Thyroid gland (tissue), 4 donors: ENCODE measurements around the gene DNPH1. TPM values are rescaled to one million over a fixed set of nuclear protein-coding genes. Genes with fewer than 3 reads are reported as not detected.

ENCODE experiments used
- DNase-seq, 2 donors: peaks; one replicate each; pipeline ENCODE4 v3.0.0-alpha.2; 2019
- H3K27ac ChIP-seq, 3 donors: fragments of 200-600 bp; sonication (generic); 1 replicate in 2 of 3; 2 replicates in 1 of 3; pipeline ENCODE4 v1.5.1; 2016 to 2019; ENCODE audit warnings: mild to moderate bottlenecking in 1 of 3, moderate library complexity in 1 of 3
- H3K27me3 ChIP-seq: fragments of 200-600 bp; sonication (generic); one replicate; pipeline ENCODE4 v1.5.1; 2019
- H3K36me3 ChIP-seq, 2 donors: fragments of 200-600 bp; sonication (generic); one replicate each; pipeline ENCODE4 v1.5.1; 2016 to 2019
- H3K4me1 ChIP-seq, 2 donors: fragments of 200-600 bp; sonication (generic); one replicate each; pipeline ENCODE4 v1.5.1; 2017 to 2019
- H3K4me3 ChIP-seq, 3 donors: fragments of 200-600 bp; sonication (generic); replicated peaks in 1 of 3; 1 replicate in 2 of 3; 2 replicates in 1 of 3; pipeline ENCODE4 v1.5.1; 2016; ENCODE audit warnings: mild to moderate bottlenecking in 1 of 3
- H3K9me3 ChIP-seq: fragments of 200-600 bp; sonication (generic); one replicate; pipeline ENCODE4 v1.5.1; 2017
- CTCF ChIP-seq, 6 experiments: fragments of 200-600 bp in 3 of 6; fragments of 450-650 bp in 3 of 6; sonication (generic) in 3 of 6; IDR thresholded peaks; one replicate each; pipeline ENCODE4 v1.5.1; 2016 to 2019; ENCODE audit warnings: antibody characterized with exemption in 6 of 6, mild to moderate bottlenecking in 2 of 6, inconsistent platforms in 1 of 6, moderate library complexity in 1 of 6
- POLR2A ChIP-seq, 2 donors: fragments of 450-650 bp; IDR thresholded peaks; one replicate each; pipeline ENCODE4 v1.6.1; 2017; ENCODE audit warnings: antibody characterized with exemption in 2 of 2, mild to moderate bottlenecking in 2 of 2, moderate library complexity in 1 of 2
- WGBS, 2 donors: methylation state at CpG; one replicate each; pipeline ENCODE4 v1.1.5; 2017; 5-methylcytosine and 5-hydroxymethylcytosine counted together
- intact Hi-C: fragments of 100-400 bp; cut with DNase I; formaldehyde crosslinking; loops from one replicate; pipeline ENCODE4 v1.15.1; 2023
- total RNA-seq, 4 donors: library from RNA; depleted of rRNA; stranded (reverse); fragments of >200 nt; gene quantifications; one replicate each; pipeline ENCODE4 v1.2.3, GENCODE V29; 2016

Gene DNPH1
- total RNA-seq, 4 donors from 2014 or later = 33.1 to 122 (median 84.1) TPM

GRCh38 chr6:43243664-43244321 lies 14.5 kb upstream of the DNPH1 start:
- WGBS, 2 donors = 27 to 36% methylated on average over 22 to 24 of the region's 37 CpGs
- no peaks in the 10 kb centered on the region for H3K36me3 ChIP-seq

GRCh38 chr6:43242908-43243663 lies 13.8 kb upstream of the DNPH1 start, which contains the start of gene TTBK1:
Gene TTBK1 (plus strand): TSS chr6:43243481. CDS start chr6:43246661, 3,180 bp downstream.
- intact Hi-C loops = no loop called here
- H3K9me3 ChIP-seq = no peaks in the 10 kb centered on the region
- peaks cover 0 to 12% of the 10 kb centered on the region in 2 donors for H3K4me1 ChIP-seq
- no peak within 1 kb of the TSS for H3K27ac ChIP-seq
- DNase-seq = no peak
- no peak within 1 kb of the TSS for H3K4me3 ChIP-seq
- H3K27me3 ChIP-seq = peaks cover 8% of the 10 kb centered on the region
- TF ChIP-seq POLR2A (IDR thresholded peaks at IDR 0.05) (no peak), CTCF (IDR thresholded peaks at IDR 0.05) (no peak)
- H3K36me3 ChIP-seq = no peaks in the 10 kb centered on the region
- WGBS, 2 donors = 17 to 18% methylated on average over 17 to 21 of the region's 47 CpGs

More at GRCh38 chr6:43243664-43244321, 14.5 kb upstream of the DNPH1 start:
- intact Hi-C loops = no loop called here
- no peak overlapping the region for H3K27ac ChIP-seq
- no peak for DNase-seq
- H3K4me3 ChIP-seq = no peak overlapping the region
- no peaks in the 10 kb centered on the region for H3K9me3 ChIP-seq
- peaks cover 8% of the 10 kb centered on the region for H3K27me3 ChIP-seq
- TF ChIP-seq CTCF (IDR thresholded peaks at IDR 0.05) (no peak), POLR2A (IDR thresholded peaks at IDR 0.05) (no peak)
- H3K4me1 ChIP-seq = peaks cover 0 to 12% of the 10 kb centered on the region in 2 donors

- Histone ChIP-seq H3K4me1 (peaks cover 0 to under 1% of the 10 kb centered on the region in 2 donors), H3K27me3 (peaks cover 8% of the 10 kb centered on the region), H3K9me3 (no peaks in the 10 kb centered on the region), H3K36me3 (no peaks in the 10 kb centered on the region), H3K4me3 (no peak overlapping the region), H3K27ac (no peak overlapping the region)
- 92 to 94% methylated on average over 2 of the region's 2 CpGs for whole genome bisulfite sequencing, 2 donors
- intact Hi-C loops = no loop called here
- DNase-seq = no peak
- TF ChIP-seq CTCF (IDR thresholded peaks at IDR 0.05) = no peak
- TF ChIP-seq POLR2A (IDR thresholded peaks at IDR 0.05) = no peak
These were observed 12.2 kb upstream of the DNPH1 start for GRCh38 chr6:43241446-43241845.

- intact Hi-C loops = no loop called here
- H3K4me1 ChIP-seq = no peaks in the 10 kb centered on the region
- WGBS, 2 donors = 72 to 73% methylated on average over 1 of the region's 1 CpG
- TF ChIP-seq POLR2A (IDR thresholded peaks at IDR 0.05) (no peak), CTCF (IDR thresholded peaks at IDR 0.05) (no peak)
- H3K27me3 ChIP-seq = peaks cover 8% of the 10 kb centered on the region
- H3K27ac ChIP-seq = no peak overlapping the region
- H3K36me3 ChIP-seq = no peaks in the 10 kb centered on the region
- H3K9me3 ChIP-seq = no peaks in the 10 kb centered on the region
- no peak overlapping the region for H3K4me3 ChIP-seq
- no peak for DNase-seq
These were observed 11.7 kb upstream of the DNPH1 start for GRCh38 chr6:43240950-43241349.

GRCh38 chr6:43239054-43239453 lies 9.8 kb upstream of the DNPH1 start:
- DNase-seq = no peak
- TF ChIP-seq POLR2A (IDR thresholded peaks at IDR 0.05) (no peak), CTCF (IDR thresholded peaks at IDR 0.05) (no peak)
- intact Hi-C loops = no loop called here
- Histone ChIP-seq H3K27ac (no peak overlapping the region), H3K9me3 (no peaks in the 10 kb centered on the region), H3K4me3 (no peak overlapping the region), H3K36me3 (no peaks in the 10 kb centered on the region), H3K27me3 (peaks cover 5% of the 10 kb centered on the region), H3K4me1 (no peaks in the 10 kb centered on the region)
- WGBS, 2 donors = 64 to 74% methylated on average over 2 of the region's 2 CpGs
